ENCODE measurements around the gene DTNBP1. TPM values are rescaled to one million over a fixed set of nuclear protein-coding genes. Genes with fewer than 3 reads are reported as not detected.

The DTNBP1 gene
- total and polyA plus RNA-seq, 2 donors (not counting 1 experiment from before 2014, with no cell fraction given): 9.9 to 13.6 TPM

DNA sequence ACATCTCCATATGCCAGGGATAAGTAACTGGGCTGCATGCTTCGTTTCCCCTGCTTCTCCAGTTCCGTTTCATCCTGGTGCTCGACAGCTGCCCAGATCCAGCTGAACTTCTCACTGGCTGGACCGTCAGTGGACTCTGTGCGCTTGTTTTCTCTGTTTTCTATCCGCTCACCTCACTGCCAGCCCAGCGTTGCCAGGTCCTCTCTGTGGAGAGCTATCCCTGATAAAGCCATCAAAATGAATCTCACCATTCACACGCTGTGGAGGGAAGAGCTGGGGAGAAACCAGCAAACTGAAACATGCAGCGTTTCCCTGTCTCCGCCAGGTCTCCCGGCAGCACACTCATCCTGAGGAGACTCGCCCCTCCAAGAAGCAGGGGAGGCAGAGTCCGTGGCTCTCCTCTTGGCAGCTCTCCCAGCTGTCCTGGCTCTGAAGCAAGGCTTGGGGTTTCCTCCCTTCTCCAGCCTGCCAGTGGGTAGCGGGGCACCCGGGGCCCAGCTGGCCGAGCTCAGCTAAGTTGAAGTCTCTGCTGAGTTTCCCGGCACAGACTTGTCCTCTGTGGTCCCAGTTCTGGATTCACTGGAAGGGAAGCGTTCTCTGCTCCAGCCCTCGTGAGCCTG lies 160.9 kb downstream of the DTNBP1 start:
- no peak overlapping the region for H3K4me2 ChIP-seq (ENCODE audit: extremely low read depth, insufficient read depth, low read length)

GRCh38 chr6:15500901-15501825 lies 161.7 kb downstream of the DTNBP1 start:
- H3K79me2 ChIP-seq (ENCODE audit: control insufficient read depth, insufficient read depth, low read length): no peaks in the 10 kb centered on the region
- no peak overlapping the region for H3K27ac ChIP-seq (ENCODE audit: insufficient read depth, low read length)
- peaks cover 7% of the 10 kb centered on the region for H3K4me1 ChIP-seq (ENCODE audit: control insufficient read depth, extremely low read depth, insufficient read depth, low read length)
- H3K9ac ChIP-seq (ENCODE audit: insufficient read depth, low read length): no peak overlapping the region
- peaks cover 5% of the 10 kb centered on the region for H3K36me3 ChIP-seq (ENCODE audit: control insufficient read depth, insufficient read depth, low read length)
- H2AFZ ChIP-seq (ENCODE audit: low read length): no peak overlapping the region
- H3K9me3 ChIP-seq (ENCODE audit: control insufficient read depth, insufficient read depth, low read depth, low read length): no peaks in the 10 kb centered on the region
- DNase-seq (ENCODE audit: low read depth in 2 of 2): no peak
- no peaks in the 10 kb centered on the region for H3K27me3 ChIP-seq (ENCODE audit: control insufficient read depth, insufficient read depth, low read length)
- TF ChIP-seq EZH2 (IDR thresholded peaks at IDR 0.05; ENCODE audit: low read length, missing control alignments): no peak
- TF ChIP-seq, protein P1, sequence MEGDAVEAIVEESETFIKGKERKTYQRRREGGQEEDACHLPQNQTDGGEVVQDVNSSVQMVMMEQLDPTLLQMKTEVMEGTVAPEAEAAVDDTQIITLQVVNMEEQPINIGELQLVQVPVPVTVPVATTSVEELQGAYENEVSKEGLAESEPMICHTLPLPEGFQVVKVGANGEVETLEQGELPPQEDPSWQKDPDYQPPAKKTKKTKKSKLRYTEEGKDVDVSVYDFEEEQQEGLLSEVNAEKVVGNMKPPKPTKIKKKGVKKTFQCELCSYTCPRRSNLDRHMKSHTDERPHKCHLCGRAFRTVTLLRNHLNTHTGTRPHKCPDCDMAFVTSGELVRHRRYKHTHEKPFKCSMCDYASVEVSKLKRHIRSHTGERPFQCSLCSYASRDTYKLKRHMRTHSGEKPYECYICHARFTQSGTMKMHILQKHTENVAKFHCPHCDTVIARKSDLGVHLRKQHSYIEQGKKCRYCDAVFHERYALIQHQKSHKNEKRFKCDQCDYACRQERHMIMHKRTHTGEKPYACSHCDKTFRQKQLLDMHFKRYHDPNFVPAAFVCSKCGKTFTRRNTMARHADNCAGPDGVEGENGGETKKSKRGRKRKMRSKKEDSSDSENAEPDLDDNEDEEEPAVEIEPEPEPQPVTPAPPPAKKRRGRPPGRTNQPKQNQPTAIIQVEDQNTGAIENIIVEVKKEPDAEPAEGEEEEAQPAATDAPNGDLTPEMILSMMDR (conservative IDR thresholded peaks at IDR 0.05 in 1 of 2, IDR thresholded peaks at IDR 0.05 in 1 of 2; ENCODE audit: low read depth in 1 of 2, low read length in 2 of 2): no peak
- no peak overlapping the region for H3K4me3 ChIP-seq (replicated peaks in 1 of 4; ENCODE audit: control extremely low read depth in 1 of 4, insufficient read depth in 1 of 4, low read depth in 3 of 4, low read length in 4 of 4)
- H3K4me2 ChIP-seq (ENCODE audit: extremely low read depth, insufficient read depth, low read length): no peak overlapping the region
- no peaks in the 10 kb centered on the region for H4K20me1 ChIP-seq (ENCODE audit: control insufficient read depth, extremely low read depth, insufficient read depth, low read length)

More for the DNA sequence above, 160.9 kb downstream of the DTNBP1 start:
- H2AFZ ChIP-seq (ENCODE audit: low read length): no peak overlapping the region
- no peak overlapping the region for H3K27ac ChIP-seq (ENCODE audit: insufficient read depth, low read length)
- peaks cover 7% of the 10 kb centered on the region for H3K4me1 ChIP-seq (ENCODE audit: control insufficient read depth, extremely low read depth, insufficient read depth, low read length)
- peaks cover under 1% of the 10 kb centered on the region for H3K36me3 ChIP-seq (ENCODE audit: control insufficient read depth, insufficient read depth, low read length)
- no peak overlapping the region for H3K4me3 ChIP-seq (replicated peaks in 1 of 4; ENCODE audit: control extremely low read depth in 1 of 4, insufficient read depth in 1 of 4, low read depth in 3 of 4, low read length in 4 of 4)
- H3K9me3 ChIP-seq (ENCODE audit: control insufficient read depth, insufficient read depth, low read depth, low read length): no peaks in the 10 kb centered on the region
- no peaks in the 10 kb centered on the region for H3K79me2 ChIP-seq (ENCODE audit: control insufficient read depth, insufficient read depth, low read length)
- DNase-seq (ENCODE audit: low read depth in 2 of 2): peak; percentile 84 to 86
- H4K20me1 ChIP-seq (ENCODE audit: control insufficient read depth, extremely low read depth, insufficient read depth, low read length): no peaks in the 10 kb centered on the region
- H3K9ac ChIP-seq (ENCODE audit: insufficient read depth, low read length): no peak overlapping the region
- TF ChIP-seq, protein P1 (conservative IDR thresholded peaks at IDR 0.05 in 1 of 2, IDR thresholded peaks at IDR 0.05 in 1 of 2; ENCODE audit: low read depth in 1 of 2, low read length in 2 of 2): no peak
- TF ChIP-seq EZH2 (IDR thresholded peaks at IDR 0.05; ENCODE audit: low read length, missing control alignments): no peak
- no peaks in the 10 kb centered on the region for H3K27me3 ChIP-seq (ENCODE audit: control insufficient read depth, insufficient read depth, low read length)

DNA sequence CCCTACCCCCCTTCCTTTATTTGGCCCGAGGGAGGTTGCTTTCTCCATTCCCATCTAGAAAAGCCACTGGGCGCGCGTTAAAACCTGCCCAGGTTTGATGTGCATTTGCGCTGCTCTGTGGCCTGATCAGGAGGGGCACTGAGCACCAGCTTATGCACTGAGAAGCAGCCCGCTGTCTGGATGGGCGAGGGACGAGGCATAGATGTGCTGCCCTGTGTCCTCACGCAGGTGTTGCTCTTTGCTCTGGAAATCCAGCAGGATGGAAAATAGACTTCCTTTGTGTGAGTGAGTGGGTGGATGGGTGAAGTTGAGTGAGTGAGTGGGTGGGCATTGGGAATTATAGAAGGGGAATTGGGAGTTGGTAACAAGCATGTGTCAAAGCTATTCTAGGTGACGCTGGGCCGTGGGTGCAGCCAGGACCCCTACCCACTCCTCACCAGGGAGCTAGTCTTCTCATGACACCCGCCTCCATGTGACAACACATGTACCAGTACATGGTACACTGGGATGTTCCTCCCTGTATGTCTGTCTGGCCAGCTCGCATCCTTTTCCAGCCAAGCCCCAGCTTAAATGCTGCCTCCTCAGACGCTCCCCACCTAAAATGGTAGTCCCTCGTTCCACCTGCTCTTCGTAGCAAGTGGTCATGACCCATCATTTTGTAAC lies 162.6 kb downstream of the DTNBP1 start:
- Histone ChIP-seq H3K36me3 (ENCODE audit: control insufficient read depth, insufficient read depth, low read length) (peaks cover 5% of the 10 kb centered on the region), H3K27me3 (ENCODE audit: control insufficient read depth, insufficient read depth, low read length) (no peaks in the 10 kb centered on the region), H2AFZ (ENCODE audit: low read length) (no peak overlapping the region), H3K9ac (ENCODE audit: insufficient read depth, low read length) (no peak overlapping the region), H3K27ac (ENCODE audit: insufficient read depth, low read length) (no peak overlapping the region), H3K9me3 (ENCODE audit: control insufficient read depth, insufficient read depth, low read depth, low read length) (no peaks in the 10 kb centered on the region), H3K4me3 (replicated peaks in 1 of 4; ENCODE audit: control extremely low read depth in 1 of 4, insufficient read depth in 1 of 4, low read depth in 3 of 4, low read length in 4 of 4) (no peak overlapping the region), H3K4me1 (ENCODE audit: control insufficient read depth, extremely low read depth, insufficient read depth, low read length) (peaks cover 3% of the 10 kb centered on the region), H3K79me2 (ENCODE audit: control insufficient read depth, insufficient read depth, low read length) (no peaks in the 10 kb centered on the region), H3K4me2 (ENCODE audit: extremely low read depth, insufficient read depth, low read length) (no peak overlapping the region), H4K20me1 (ENCODE audit: control insufficient read depth, extremely low read depth, insufficient read depth, low read length) (no peaks in the 10 kb centered on the region)
- DNase-seq (ENCODE audit: low read depth in 2 of 2): no peak
- TF ChIP-seq EZH2 (IDR thresholded peaks at IDR 0.05; ENCODE audit: low read length, missing control alignments): no peak
- TF ChIP-seq, protein P1 (conservative IDR thresholded peaks at IDR 0.05 in 1 of 2, IDR thresholded peaks at IDR 0.05 in 1 of 2; ENCODE audit: low read depth in 1 of 2, low read length in 2 of 2): no peak
